ENCODE data around the gene MEDAG. TPM values are rescaled to one million over a fixed set of nuclear protein-coding genes. Genes with fewer than 3 reads are reported as not detected.

The MEDAG gene
- total RNA-seq, 1 donor from 2014 or later, result 28.0 TPM

GRCh38 chr13:30907121-30907861 lies 1.2 kb downstream of the MEDAG start:
- DNase-seq (ENCODE audit: low read depth in 2 of 2), result peak in 1 of 2 donors; percentile 55

DNA sequence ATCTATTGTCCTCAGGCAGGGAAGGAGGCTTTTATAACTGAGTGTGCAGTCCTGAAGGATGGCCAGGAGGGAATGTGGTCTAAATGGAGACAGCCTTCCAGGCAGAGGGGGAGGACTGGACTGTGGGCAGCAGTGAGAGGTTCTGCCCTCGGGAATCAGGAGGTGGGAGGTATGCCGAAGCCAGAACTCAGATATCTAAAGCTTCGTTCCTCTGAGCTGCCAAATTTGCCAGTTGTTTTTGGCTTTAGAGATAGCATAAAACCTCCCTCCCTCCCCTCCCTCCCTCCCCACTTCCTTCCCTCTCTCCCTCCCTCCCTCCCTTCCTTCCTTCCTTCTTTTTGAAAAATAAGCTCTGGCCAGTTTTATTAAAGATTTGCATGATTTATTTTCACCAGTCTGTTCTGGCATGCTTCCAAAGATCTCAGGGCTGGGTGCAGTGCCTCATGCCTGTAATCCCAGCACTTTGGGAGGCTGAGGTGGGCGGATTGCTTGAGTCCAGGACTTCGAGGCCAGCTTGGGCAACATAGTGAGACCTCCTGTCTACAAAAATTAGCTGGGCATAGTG lies 2.4 kb downstream of the MEDAG start:
- peak; percentile 77 to 81 for DNase-seq (ENCODE audit: low read depth in 2 of 2)

DNA sequence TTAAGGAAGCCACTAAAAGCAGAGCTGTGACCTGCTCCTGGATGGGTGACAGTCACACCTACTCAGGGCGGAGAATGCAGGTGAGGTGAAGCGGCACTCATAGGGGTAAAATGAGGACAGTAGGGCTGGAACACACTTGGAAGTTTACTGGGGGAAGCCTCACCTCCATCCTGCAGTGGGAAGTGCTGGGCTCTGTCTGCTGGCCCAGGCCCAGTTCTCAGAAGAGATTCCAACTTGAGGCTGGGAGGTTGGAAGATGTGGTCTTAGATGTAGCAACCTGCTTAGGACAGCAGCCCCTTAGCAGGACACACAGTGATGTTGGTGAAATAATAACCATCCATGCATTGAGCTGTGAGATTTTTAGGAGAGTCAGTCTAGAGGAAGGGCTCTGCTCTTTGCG lies 4.6 kb downstream of the MEDAG start:
- DNase-seq (ENCODE audit: low read depth in 2 of 2), result no peak

DNA sequence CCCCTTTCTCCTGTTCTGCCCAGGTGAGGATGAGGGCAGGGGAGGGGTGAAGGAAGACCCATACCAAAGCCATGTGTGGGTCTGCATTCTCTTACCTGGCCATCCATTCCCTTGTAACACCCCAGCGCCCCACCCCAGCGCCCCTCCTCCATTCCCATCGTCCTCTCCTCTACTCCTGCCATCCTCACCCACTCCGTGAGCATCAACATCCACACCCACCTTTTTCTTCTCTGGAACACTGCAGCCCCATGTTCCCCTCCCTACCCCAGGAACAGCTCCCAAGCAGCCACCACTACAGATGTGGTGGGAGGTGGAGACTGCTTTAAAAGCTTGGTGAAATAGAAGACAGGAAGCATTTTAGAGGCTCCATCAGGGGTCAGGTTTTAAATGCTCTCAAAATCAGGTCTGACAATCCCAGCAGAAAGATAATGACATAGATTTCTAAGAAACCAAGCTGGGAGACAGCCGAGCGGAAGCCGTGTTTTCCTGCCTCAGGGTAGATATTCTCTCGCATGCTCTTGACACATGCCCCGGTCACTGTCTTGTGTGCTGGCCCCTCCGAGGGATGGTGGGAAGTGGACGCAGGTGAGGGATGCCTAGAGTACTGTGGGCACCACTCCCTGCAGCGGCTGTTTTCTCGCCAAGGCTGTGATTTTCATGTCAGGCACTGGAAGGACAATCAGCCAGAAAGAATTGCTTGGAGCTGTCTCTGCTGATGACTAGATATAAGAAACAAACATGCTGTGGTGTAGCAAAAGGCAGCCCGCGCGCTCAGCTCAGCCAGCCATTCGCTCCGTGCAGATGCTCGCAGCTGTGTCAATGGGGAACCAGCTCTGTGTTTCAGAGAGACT lies 9.8 kb downstream of the MEDAG start:
- no peak for DNase-seq (ENCODE audit: low read depth in 2 of 2)

- no peak for DNase-seq (ENCODE audit: low read depth in 2 of 2)
Measured at GRCh38 chr13:30916991-30917390, 10.9 kb downstream of the MEDAG start.

GRCh38 chr13:30918662-30919405 lies 12.8 kb downstream of the MEDAG start:
- no peak for DNase-seq (ENCODE audit: low read depth in 2 of 2)

GRCh38 chr13:30920162-30920909 lies 14.3 kb downstream of the MEDAG start:
- no peak for DNase-seq (ENCODE audit: low read depth in 2 of 2)

GRCh38 chr13:30923418-30923817 lies 17.3 kb downstream of the MEDAG start:
- no peak for DNase-seq (ENCODE audit: low read depth in 2 of 2)

DNA sequence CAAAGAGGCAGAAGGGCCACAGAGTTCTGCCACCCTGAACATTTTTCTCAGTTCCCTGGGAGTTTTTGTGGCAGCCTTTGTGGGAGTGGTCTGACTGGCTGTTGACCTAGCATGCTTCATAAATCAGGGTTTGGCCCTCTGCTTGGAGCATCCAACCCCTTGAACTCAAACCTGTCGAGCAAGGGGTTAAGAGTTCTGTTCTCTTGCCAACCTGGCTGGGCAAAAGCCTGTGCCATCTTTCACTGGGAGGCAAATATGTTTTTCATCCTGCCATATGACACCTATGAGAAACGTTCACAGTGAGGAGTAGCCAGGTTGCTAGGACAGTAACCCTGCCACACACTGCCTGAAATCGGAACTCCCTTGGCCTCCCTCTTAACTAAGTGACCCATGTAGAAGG lies 18.6 kb downstream of the MEDAG start:
- no peak for DNase-seq (ENCODE audit: low read depth in 2 of 2)

GRCh38 chr13:30925429-30925828 lies 19.4 kb downstream of the MEDAG start:
- DNase-seq (ENCODE audit: low read depth in 2 of 2), result no peak

- DNase-seq (ENCODE audit: low read depth in 2 of 2), result no peak
Measured at GRCh38 chr13:30926781-30927180, 20.7 kb downstream of the MEDAG start.

DNA sequence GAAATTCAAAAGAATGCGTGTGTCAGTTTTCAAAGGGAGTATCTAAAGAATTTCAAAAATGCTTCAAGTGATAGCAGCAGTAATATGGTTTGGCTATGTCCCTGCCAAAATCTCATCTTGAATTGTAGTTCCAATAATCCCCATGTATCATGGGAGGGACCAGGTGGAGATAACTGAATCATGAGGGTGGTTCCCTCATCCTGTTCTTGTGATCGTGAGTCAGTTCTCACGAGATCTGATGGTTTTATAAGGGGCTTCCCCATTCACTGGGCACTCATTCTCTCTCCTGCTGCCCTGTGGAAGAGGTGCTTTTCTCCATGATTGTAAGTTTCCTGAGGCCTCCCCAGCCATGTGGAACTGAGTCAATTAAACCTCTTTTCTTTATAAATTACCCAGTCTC lies 21.1 kb downstream of the MEDAG start:
- DNase-seq (ENCODE audit: low read depth in 2 of 2), result peak in 1 of 2 donors; percentile 24

- DNase-seq (ENCODE audit: low read depth in 2 of 2), result no peak
Measured at GRCh38 chr13:30927595-30927994, 21.5 kb downstream of the MEDAG start.

- no peak for DNase-seq (ENCODE audit: low read depth in 2 of 2)
Measured at GRCh38 chr13:30928978-30929377, 22.9 kb downstream of the MEDAG start.

DNA sequence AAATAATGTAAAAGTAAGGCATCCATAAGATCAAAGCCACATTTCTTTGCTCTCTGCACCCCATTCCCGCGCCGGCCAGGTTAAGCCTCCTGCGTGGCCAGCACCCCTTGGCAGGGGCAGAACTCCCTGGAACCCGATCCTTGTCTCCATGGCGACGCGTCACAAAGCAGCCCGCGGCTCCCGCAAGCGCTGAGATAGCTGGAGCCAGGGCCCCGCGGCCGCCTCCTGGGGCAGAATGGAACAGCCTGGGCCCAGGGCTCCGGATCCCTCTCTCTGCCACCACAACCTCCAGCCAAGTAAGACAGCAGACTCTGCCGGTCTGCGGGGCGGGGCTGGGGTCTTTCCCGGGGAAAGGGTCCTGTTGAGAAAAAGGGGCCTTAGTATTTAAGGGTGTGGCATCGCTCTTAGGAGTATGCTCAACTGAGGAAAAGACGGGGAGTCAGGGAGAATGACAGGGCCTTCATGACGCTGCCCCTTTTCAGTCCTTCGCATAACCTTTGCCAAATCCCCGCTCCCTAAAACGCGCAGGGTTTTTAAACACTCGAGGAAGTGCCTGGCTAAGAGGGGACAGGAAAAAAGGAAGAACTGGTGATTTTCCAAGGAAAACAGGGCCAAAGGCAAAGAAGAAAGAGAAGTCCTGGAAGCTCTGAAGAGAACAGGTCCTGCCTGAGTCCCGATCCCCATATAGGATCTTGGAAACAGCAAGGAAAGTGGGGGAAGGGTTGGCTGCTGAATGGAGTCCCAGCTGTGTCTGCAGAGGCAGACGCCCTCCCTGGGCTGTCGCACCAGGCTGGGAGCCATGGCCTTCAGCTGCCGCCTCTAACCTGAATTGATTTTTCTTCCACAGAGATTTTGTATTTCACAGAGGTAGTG lies 26.6 kb downstream of the MEDAG start, which contains the start of gene TEX26:
TSS of gene TEX26 (plus strand) at position 176 of the 873 bp plus-strand sequence. CDS start at position 236, 60 bp downstream.
- no peak for DNase-seq (ENCODE audit: low read depth in 2 of 2)

DNA sequence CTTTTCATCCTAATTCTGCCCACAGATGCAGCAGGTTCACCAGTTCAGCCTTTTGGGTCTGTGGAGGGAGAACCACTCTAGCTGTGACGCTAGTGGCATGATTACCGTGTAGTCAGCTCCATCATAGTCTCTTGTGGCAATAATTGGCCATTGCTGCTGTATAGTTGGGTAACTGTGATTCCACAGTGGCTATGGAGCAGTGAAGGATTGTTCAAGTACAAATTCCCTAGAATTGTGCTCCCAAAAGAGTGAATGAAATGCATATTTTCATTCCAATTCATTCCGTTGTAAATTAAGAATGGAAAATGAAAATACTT lies 27.2 kb downstream of the MEDAG start:
- no peak for DNase-seq (ENCODE audit: low read depth in 2 of 2)

DNA sequence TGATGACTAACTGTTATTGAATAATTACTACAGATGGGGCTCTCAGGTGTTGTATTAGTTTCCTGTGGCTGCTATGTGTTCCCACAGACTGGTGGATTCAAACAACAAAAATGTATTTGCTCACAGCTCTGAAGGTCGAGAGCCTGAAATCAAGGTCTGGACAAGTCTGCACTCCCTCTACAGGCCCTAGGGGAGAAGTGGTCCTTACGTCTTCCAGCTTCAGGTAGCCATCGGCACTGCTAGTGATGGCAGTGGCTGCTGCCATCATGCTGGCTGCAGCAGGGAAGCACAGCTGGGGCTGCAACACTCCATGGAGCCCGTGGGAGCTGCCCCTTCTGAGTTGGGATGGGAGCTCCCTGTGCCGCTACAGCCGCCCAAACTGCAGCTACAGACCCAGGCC lies 28.3 kb downstream of the MEDAG start:
- DNase-seq (ENCODE audit: low read depth in 2 of 2), result no peak

GRCh38 chr13:30934803-30935202 lies 28.7 kb downstream of the MEDAG start:
- no peak for DNase-seq (ENCODE audit: low read depth in 2 of 2)

DNA sequence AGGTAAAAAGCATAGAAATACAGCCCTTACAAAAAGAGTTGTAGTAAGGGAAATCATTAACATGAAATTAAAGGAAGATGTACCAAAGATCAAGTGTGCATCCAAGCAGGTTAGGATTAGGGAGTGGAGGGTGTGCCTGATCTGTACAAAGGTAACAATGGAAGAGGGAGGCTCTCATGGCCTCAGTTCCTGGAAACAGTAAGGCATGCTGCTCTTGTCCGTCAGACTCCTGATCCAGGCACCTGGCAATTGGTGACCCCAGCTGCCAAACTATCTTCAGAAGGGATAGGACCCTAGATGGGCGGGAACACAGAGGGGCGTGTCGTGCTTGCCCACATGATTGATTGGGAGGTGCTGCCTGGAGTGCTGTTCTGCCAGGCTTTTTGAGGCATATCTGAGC lies 30.9 kb downstream of the MEDAG start:
- no peak for DNase-seq (ENCODE audit: low read depth in 2 of 2)

- no peak for DNase-seq (ENCODE audit: low read depth in 2 of 2)
Measured at GRCh38 chr13:30943881-30944280, 37.8 kb downstream of the MEDAG start.

Data from dermis microvascular lymphatic vessel endothelial cell (primary cell).